GM20000 (cell line): ENCODE results near the gene GARS1.

Experiments used
- DNase-seq: peaks from one replicate; pipeline ENCODE4 v3.0.0; 2012; ENCODE audit warnings: low spot score
- CTCF ChIP-seq: IDR thresholded peaks from 2 replicates; pipeline ENCODE4 v1.5.1; 2012; ENCODE audit warnings: mild to moderate bottlenecking, control low read depth; ENCODE audit errors: extremely low read depth, missing control alignments

The GARS1 gene

GRCh38 chr7:30553546-30553945, 41.1 kb upstream of the GARS1 start:
- TF ChIP-seq CTCF: no peak
- no peak for DNase-seq

- no peak for DNase-seq
- no peak for TF ChIP-seq CTCF
Observed at GRCh38 chr7:30555525-30555924, 39.2 kb upstream of the GARS1 start.

- no peak for TF ChIP-seq CTCF
- no peak for DNase-seq
Observed at GRCh38 chr7:30556840-30557239, 37.8 kb upstream of the GARS1 start.

GRCh38 chr7:30557245-30557644, 37.4 kb upstream of the GARS1 start:
- no peak for TF ChIP-seq CTCF
- no peak for DNase-seq

- no peak for DNase-seq
Observed at GRCh38 chr7:30559611-30560010, 35.1 kb upstream of the GARS1 start.

GRCh38 chr7:30561389-30561788, 33.3 kb upstream of the GARS1 start:
- DNase-seq: no peak
- TF ChIP-seq CTCF: no peak

More at GRCh38 chr7:30559611-30560010, 35.1 kb upstream of the GARS1 start:
- TF ChIP-seq CTCF: no peak

GRCh38 chr7:30562498-30562897, 32.2 kb upstream of the GARS1 start:
- DNase-seq: no peak

More at GRCh38 chr7:30562498-30562897, 32.2 kb upstream of the GARS1 start:
- TF ChIP-seq CTCF: no peak
